Smooth muscle cell of the brain vasculature (primary cell): ENCODE measurements around the gene PLSCR3.
"Not testable (repeated sequence)": the region's sequence is repeated elsewhere in the genome, so short reads cannot be mapped to it uniquely, and the experiment has no call there.

ENCODE experiments used
- DNase-seq: peaks from one replicate; pipeline ENCODE4 v3.0.0-alpha.2; 2012; ENCODE audit warnings: low read depth, low spot score

PLSCR3 gene

DNA sequence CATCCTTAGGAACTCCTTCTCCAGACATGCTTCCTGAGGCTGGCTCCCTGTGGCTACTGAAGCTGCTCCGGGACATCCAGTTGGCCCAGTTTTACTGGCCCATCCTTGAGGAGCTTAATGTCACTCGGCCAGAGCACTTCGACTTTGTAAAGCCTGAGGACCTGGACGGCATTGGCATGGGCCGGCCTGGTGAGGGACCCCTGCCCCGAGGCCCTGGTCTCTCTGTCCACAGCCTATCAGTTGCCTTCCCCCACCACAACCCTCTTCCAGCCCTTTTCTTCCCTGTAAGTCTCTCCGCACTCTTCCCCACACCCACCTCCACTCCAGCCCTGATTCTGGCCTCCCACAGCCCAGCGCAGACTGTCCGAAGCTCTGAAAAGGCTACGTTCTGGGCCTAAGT is 11.4 kb downstream of the PLSCR3 start:
- no peak for DNase-seq

DNA sequence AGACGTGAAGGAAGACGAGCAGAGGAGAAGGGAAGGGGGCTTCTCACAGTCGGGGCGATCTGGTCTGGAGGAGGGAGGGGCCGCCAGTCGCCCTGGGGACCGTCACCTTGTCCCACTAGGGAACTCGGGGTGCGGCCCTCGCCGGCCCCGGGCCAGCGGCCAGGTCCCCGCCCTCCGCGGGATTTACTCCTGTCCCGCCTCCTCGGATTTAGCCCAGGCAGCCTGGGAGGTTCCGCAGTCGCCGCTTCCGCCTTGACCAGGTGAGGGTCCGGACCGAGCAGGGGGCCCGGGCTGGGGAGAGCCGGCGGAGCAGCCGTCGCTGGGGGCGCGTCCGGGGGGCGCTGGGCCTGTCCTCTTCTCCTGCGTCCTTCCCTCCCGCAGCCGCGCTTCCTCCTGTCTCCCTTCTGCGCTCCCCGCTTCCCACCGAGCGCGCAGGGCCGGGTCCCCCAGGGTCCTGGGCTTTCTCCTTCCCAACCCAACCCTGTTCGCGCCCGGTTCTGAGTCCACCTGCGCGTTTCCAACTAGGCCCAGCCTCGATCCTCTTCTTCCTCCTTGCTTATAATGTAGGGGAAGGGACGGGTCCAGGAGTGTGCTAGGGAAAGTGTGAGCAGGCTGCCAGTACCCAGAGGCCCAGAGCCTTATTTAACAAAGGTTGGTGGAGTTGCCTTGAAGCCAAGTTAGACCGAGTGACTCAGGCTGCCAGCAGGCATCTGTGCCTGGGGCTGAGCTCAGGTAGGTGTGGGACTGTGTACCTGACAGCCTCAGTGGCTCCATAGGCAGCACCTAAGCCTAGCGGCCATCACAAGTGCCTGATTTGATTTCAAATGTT is 13.3 kb downstream of the PLSCR3 start, which contains the start of gene TNK1:
TSS of gene TNK1 (plus strand) at position 235 of the 829 bp plus-strand sequence. CDS start 1,838 bp downstream, outside the sequence.
- no peak for DNase-seq

DNA sequence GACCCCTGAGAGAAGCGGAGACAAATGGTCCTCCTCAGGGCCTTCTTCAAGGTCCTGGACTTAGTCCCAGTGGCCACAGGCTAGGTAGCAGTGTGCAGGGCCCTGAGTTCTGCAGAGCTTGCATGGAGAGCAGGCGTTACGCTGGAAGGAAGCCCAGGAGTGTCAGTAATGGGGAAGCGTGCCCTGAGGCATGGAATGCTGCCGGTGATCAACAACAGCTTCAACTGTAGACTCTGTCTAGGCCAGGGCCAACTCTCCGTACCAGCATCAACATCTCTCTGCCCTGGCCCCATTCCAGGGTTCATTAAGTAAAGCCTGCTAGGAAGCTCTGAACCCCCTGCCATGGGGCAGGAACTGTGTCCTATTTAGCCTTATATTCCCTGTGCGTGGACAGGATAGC is 14.0 kb downstream of the PLSCR3 start:
- DNase-seq = no peak

DNA sequence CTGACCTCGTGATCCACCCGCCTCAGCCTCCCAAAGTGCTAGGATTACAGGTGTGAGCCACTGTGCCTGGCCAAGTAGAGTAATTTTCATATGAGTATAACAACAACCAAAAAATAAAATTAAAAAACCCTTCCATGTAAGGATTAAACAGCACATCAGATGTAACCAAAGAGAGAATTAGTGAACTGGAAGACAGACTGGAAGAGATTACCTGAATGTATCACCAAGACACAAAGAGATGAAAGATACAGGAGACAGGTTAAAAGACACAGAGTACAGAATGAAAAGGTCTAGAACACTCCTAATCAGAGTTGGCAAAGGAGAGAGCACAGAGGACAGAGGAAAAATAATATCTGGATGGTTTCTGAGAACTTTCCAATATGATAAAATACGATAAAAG is 15.2 kb downstream of the PLSCR3 start:
- no peak for DNase-seq

DNA sequence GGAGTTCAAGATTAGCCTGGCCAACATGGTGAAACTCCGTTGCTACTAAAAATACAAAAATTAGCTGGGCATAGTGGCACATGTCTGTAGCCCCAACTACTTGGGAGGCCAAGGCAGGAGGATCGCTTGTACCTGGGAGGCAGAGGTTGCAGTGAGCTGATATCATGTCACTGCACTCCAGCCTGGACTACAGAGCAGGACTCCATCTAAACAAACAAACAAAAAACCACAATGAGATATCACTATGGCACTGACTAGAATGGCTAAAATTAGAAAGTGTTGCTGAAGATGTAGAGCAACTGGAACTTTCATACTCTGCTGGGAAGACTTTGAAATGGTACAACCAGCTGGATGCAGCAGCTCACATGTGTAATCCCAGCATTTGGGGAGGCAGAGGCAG is 20.0 kb downstream of the PLSCR3 start:
- no peak for DNase-seq

DNA sequence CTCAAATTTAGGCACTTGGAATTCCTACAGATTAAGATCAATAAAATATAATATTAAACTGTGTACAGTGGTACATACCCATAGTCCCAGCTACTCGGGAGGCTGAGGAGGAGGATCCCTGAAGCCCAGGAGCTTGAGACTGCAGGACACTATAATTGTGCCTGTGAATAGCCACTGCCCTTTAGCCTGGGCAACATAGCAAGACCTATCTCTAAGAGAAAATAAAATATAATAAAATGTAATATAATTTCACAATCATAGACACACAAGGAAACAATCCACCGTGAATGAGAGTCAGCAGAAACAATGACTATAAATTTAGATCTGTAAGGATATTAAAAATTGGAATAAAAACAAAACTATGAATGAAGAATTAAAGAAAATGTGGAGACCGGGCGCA is 23.5 kb downstream of the PLSCR3 start:
- no peak for DNase-seq

DNA sequence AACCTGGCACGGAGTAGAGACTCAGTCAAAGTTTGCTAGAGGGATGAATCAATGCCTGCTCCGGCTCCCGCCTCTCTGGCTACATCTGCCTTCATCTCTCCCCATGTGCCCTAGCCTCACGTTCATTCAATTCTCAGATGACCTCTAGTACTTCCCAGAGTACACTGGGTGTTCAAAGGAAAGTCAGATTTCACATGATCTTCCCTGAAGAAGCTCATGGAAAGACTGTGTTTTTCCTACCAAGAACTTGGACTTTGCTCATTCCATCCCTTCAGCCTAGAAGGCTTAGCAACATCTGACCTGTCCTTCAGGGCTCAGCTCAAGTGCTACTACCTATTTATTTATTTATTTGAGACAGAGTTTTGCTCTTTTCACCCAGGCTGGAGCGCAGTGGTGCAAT is 24.5 kb downstream of the PLSCR3 start:
- no peak for DNase-seq

DNA sequence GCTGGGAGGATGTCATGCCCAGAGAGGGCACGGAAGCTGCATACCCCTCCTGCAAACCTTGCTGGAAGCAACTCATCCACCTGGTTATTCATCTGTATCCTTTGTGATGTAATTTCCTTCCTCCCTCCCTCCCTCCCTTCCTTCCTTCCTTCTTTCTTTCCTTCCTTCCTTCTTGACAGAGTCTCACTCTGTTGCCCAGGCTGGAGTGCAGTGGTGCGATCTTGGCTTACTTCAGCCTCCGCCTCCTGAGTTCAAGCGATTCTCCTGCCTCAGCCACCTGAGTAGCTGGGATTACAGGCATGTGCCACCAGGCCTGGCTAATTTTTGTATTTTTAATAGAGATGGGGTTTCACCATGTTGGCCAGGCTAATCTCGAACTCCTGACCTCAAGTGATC is 25.7 kb downstream of the PLSCR3 start:
- DNase-seq = not testable (repeated sequence)

DNA sequence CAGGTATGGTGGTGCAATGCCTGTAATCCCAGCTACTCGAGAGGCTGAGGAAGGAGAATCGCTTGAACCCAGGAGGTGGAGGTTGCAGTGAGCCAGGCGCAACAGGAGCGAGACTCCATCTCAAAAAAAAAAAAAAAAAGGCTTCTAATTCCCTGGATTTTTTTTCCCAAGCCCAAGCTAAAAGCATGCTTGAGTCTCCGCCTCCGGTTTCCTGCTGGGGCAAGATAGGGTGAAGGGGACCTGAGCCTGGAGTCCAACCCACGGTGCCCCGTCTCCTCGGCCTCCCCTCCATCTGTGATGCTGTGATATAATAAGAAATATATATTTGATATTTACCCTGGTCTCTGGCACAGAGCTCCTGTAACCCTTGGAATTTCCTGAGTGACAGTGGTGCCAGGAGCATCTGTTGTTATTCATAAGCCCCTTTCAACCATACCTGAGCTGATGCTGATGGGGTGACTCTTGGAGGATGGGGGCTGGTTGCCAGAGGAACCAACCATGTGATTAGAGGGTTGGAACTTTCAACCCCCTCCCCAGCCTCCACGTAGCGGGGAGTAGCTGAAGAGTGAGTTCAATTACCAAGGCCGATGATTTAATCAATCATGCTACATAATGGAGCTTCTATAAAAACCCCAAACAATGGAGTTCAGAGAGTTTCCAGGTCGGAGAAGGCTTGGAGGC is 26.3 kb downstream of the PLSCR3 start:
- no peak for DNase-seq

DNA sequence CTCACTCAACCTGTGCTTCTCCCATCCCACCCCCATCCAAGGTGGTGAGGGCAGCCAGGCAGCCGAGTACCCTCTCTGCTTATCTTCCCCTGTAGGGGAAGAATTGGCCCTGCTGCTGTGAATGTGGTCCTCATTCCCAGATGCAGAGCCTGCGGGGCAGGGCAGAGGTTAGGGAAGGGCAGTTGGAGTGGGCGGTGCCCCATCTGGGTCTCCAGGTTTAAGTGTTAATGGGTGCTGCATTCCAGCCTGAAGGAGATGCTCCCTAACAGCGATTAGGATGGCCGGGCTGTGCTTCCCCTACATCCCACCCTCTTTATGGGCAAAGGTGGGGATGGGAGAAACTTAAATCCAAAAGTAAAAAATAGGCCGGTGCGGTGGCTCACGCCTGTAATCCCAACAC is 27.2 kb downstream of the PLSCR3 start:
- DNase-seq = no peak

DNA sequence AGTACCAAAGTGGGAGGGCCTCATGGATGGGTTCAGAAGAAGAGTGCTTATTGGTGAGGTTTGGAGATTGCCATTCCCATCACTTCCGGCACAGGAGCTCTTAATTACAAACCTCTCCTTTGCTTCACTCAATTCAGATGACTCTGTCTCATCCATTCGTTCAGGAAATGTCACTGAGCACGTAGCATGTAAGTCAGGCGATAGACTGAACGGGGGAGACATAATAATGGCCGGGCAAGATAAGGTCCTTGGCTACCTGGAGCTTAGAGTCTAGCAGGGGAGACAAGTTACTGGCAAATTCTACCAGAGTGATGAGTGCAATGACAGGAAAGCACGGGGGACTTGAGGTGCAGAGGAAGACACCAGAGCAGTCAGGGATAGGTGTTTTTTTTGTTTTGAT is 28.4 kb downstream of the PLSCR3 start:
- not testable (repeated sequence) for DNase-seq

DNA sequence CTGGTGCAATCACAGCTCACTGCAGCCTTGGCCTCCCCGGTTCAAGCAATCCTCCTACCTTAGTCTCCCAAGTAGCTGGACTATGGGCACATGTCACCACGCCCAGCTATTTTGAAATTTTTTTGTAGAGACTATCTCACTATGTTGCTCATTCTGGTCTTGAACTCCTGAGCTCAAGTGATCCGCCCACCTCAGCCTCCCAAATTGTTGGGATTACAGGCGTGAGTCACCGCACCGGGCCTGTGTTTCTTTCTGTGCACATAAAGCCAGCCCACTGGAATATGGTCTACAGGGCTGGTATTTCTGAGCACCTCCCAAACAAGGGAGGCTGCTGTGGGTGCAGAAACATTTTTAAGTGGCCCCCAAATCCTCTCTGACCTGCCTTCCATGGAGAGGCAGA is 31.0 kb downstream of the PLSCR3 start:
- DNase-seq = no peak

DNA sequence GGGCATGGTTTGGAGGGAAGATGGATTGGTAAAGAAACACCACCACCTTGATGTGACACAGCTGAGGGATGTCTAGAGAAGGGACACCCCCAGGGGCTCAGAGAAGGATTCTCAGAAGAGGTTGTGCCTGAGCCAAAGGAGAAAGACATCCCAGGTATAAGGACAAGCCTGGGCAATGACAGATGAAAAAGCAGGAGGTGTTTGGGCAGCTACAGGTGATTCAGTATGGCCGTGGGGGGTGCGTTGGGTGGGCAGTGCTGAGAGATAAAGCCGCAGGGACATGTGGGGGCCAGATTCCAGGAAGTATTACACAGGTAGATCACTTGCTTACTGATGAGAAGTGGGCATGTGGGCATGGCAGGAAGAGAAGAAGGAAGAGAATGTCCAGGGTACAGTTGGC is 32.4 kb downstream of the PLSCR3 start:
- DNase-seq = no peak

DNA sequence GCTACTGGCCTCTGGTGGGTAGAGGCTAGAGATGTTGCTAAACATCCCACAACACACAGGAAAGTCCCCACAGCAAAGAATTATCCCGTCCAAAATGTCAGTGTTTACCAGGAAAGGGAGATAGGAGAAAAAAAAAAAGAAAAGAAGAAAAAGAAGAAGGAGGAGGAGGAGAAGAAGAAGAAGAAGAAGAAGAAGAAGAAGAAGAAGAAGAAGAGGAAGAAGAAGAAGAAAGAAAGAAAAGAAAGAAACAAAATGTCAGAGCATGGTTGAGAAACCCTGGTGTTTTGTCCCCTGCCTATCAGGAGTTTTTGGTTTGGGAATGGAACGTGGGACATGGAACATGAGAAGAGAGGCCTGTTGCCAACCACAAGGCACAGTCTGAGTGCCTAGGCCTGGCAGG is 36.9 kb downstream of the PLSCR3 start:
- DNase-seq = no peak

DNA sequence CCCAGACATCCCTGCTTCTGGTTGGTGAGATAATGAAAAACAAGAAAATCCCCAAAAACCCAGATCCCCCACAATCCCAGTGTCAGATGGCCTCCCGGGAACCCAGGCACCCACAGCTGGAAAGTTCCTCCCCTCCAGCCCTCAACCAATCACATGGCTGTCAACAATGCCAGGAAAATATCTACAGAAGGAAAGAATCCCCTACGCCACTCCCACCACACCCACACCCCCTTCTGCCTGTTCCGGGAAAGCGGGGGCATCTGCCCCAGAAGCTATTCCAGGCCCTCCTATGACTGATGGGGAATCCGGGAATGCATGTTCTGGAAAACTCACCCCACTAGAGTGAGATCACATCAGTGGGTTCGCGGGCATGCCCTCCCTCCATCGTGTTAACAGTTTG is 37.6 kb downstream of the PLSCR3 start:
- no peak for DNase-seq

DNA sequence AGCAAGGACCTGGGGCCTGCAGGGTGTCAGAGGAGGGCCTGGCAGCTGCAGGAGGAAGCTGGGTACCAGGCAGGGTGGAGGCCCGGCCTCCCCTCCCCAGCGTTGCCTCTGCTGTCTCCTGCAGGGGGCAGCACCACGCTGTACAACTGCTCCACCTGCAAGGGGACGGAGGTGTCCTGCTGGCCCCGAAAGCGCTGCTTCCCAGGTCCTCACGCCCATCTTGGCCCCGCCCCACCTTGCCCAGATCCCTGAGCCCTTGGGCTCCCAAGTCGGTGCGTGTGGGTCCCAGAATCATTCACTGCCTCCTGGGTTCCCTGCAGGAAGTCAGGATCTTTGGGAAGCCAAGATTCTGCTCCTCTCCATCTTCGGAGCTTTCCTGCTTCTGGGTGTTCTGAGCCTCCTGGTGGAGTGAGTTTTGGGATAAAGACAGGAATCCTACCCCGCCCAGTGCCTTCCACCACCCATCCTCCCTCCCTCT is 38.2 kb downstream of the PLSCR3 start:
- no peak for DNase-seq

DNA sequence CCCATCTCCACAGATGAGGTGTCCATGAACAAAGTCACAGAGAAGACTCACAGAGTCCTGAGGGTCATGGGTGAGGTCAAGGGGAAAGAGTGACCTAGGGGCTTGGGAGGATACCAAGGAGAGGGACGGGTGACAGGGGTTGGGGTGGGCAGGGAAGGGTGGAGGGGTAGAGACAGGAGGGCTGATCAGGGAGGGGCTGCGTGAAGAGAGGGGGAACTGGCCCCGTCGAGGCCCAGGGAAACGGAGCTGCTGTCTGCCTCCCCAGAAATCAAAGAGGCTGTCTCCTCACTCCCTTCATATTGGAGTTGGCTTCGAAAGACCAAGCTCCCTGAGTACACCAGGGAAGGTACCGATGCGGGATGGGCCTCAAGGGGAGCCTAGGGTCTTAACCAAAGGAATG is 38.8 kb downstream of the PLSCR3 start:
- no peak for DNase-seq

DNA sequence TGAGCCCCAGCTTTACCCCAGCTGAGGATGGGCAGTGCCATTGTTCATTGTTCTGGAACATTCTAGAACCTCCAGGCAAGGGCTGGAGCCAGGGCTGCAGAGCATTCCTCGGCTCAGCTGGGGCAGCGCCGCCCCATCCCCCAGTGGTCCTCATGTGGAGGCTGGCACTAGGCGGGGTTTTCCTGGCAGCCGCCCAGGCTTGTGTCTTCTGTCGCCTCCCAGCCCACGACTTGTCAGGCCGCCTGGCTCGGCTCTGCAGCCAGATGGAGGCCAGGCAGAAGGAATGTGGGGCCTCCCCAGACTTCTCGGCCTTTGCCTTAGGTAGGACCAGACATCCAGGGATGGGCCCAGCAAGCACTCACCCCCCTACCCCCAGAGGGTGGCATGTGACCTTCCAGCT is 39.3 kb downstream of the PLSCR3 start, which contains the start of gene TMEM95:
TSS of gene TMEM95 (plus strand) at position 104 of the 400 bp plus-strand sequence. CDS start at position 153, 49 bp downstream.
- no peak for DNase-seq

DNA sequence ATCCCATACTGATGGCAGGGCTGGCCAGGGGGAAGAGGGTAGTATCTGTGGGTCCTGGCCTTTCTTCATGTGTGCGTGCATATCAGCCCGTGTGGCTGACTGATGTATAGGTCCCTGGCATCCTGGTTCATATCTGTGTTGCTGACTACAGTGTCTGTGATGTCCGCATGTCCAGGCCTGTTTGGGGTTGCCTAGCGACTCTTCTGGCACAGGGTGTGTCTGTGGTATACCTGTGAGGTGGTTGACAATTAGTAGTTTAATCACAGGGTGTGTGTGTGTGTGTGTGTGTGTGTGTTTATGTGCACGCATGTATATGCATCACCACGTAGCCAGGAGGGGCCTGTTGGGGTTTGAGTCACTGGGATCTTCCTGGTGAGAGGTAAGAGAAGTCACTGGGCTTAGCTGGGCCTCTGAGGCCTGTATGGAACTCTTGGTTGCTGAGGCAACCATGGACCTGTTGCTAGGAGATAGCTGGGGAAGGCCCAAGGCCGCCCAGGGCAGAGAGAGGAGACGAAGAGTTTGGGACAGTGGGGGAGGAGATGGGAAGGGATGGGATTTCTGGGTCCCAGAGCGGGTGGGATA is 40.0 kb downstream of the PLSCR3 start:
- no peak for DNase-seq

DNA sequence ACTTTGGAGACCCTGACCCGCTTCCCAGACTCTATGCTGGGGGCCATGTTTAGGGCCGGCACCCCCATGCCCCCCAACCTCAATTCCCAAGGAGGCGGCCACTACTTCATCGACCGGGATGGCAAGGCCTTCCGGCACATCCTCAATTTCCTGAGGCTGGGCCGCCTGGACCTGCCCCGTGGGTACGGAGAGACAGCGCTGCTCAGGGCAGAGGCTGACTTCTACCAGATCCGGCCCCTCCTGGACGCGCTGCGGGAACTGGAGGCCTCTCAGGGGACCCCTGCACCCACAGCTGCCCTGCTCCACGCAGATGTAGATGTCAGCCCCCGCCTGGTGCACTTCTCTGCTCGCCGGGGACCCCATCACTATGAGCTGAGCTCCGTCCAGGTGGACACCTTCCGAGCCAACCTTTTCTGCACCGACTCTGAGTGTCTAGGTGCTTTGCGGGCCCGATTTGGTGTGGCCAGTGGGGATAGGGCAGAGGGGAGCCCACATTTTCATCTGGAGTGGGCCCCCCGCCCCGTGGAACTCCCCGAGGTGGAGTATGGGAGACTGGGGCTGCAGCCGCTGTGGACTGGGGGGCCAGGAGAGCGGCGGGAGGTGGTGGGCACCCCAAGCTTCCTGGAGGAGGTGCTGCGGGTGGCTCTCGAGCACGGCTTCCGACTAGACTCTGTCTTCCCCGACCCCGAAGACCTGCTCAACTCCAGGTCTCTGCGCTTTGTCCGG is 41.3 kb downstream of the PLSCR3 start:
- DNase-seq = no peak

DNA sequence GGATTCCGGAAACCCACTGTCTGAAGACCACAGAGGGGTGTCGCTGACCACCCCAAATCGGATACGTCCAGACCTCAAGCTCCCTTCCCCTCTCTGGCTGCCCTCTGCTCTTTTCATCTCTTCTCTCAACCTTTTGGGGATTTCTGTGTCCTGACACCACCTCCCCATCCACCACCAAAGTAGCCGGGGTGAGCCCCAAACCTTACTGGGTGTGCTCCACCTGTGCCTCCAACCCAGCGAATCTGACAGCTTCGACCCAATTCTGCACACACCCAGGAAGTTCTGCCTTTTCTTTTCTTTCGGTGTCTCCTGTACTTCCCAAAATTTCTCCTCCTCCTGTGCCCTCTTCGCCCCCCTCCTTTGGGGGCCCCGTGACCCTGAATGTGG is 41.8 kb downstream of the PLSCR3 start:
- no peak for DNase-seq
